SK-N-MC (cell line): ENCODE data around the gene KLHL30.
"Not testable (repeated sequence)": the region's sequence is repeated elsewhere in the genome, so short reads cannot be mapped to it uniquely, and the experiment has no call there.

Source experiments
- DNase-seq: peaks from one replicate; pipeline ENCODE4 v3.0.0-alpha.2; 2011; ENCODE audit warnings: low read depth, low spot score
- H3K27ac ChIP-seq: fragments of 200-600 bp; sonication (generic); 2 replicates; pipeline ENCODE4 v1.5.1; 2016; ENCODE audit warnings: mixed run types
- H3K36me3 ChIP-seq: fragments of 200-600 bp; sonication (generic); 2 replicates; pipeline ENCODE4 v1.6.1; 2017; ENCODE audit warnings: antibody characterized with exemption, low read length, mixed read lengths; ENCODE audit not compliant: insufficient read depth
- H3K4me3 ChIP-seq: fragments of 200-600 bp; sonication (generic); 2 replicates; pipeline ENCODE4 v1.5.1; 2016
- H3K9ac ChIP-seq: fragments of 200-600 bp; sonication (generic); 2 replicates; pipeline ENCODE4 v1.8.0; 2017; ENCODE audit warnings: mixed run types, mixed read lengths; ENCODE audit not compliant: insufficient read length
- H3K9me3 ChIP-seq: fragments of 200-600 bp; sonication (generic); 2 replicates; pipeline ENCODE4 v1.6.1; 2017; ENCODE audit warnings: low read depth, mild to moderate bottlenecking, antibody characterized with exemption, low read length, moderate library complexity, mixed read lengths
- EZH2 ChIP-seq: fragments of 200-600 bp; sonication (generic); IDR thresholded peaks from one replicate; pipeline ENCODE4 v1.6.1; 2017; ENCODE audit warnings: antibody characterized with exemption
- FOXP2 ChIP-seq: optimal IDR thresholded peaks from 2 replicates; pipeline ENCODE3; 2011; ENCODE audit warnings: mild to moderate bottlenecking, moderate library complexity; ENCODE audit not compliant: insufficient read depth; ENCODE audit errors: extremely low read length, control extremely low read depth
- POLR2AphosphoS5 ChIP-seq: IDR thresholded peaks from 2 replicates; pipeline ENCODE4 v1.6.1; 2012; ENCODE audit warnings: mild to moderate bottlenecking, low read depth, low read length, borderline replicate concordance

The KLHL30 gene

GRCh38 chr2:238106339-238106697, 32.1 kb upstream of the KLHL30 start:
- Histone ChIP-seq H3K27ac (no peak overlapping the region), H3K9me3 (no peaks in the 10 kb centered on the region), H3K4me3 (no peak overlapping the region), H3K9ac (no peak overlapping the region), H3K36me3 (no peaks in the 10 kb centered on the region)
- no peak for TF ChIP-seq FOXP2
- DNase-seq: no peak

DNA sequence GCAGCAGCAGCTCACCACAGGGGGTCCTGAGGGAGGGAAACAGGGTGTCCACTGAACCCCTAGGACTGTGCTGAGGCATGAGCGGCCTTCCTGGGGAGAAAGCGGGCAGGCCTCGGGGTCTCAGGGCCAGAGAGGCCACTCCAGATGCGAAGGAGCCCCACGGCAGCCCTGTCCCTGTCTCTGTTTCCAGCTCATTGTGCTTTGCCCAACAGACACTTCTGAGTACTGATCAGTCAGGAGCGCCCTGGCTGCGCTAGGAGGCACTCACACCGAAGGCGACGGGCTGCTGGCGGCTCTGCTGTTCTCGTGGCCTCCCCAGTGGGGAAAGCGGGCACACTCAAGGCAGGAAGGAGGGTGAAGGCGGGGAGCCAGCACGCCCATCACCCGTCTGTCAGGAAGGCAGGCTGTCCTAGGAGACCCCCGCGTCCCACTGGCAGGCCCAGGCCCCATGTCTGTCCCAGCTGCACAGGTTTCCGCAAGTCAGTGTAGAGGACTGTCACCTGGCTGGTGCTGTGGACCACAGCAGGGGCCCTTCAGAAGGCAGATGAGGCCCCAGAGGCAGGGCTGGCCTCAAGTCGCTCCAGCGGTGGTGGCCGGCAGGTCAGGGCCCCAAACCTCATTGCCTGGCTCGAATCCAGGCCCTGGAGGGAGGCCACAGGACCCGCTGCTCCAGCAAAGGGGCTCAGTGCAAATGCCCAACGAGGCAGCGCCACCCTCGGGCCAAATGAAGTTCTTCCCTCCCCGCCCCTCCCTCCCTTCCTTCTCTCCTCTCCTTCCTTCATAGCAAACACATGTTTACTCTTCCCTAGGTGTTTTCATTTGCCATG, 31.6 kb upstream of the KLHL30 start:
- no peaks in the 10 kb centered on the region for H3K36me3 ChIP-seq
- H3K9me3 ChIP-seq: no peaks in the 10 kb centered on the region
- DNase-seq: no peak
- no peak overlapping the region for H3K9ac ChIP-seq
- no peak overlapping the region for H3K4me3 ChIP-seq
- no peak for TF ChIP-seq FOXP2
- no peak for TF ChIP-seq POLR2AphosphoS5
- no peak for TF ChIP-seq EZH2
- no peak overlapping the region for H3K27ac ChIP-seq

DNA sequence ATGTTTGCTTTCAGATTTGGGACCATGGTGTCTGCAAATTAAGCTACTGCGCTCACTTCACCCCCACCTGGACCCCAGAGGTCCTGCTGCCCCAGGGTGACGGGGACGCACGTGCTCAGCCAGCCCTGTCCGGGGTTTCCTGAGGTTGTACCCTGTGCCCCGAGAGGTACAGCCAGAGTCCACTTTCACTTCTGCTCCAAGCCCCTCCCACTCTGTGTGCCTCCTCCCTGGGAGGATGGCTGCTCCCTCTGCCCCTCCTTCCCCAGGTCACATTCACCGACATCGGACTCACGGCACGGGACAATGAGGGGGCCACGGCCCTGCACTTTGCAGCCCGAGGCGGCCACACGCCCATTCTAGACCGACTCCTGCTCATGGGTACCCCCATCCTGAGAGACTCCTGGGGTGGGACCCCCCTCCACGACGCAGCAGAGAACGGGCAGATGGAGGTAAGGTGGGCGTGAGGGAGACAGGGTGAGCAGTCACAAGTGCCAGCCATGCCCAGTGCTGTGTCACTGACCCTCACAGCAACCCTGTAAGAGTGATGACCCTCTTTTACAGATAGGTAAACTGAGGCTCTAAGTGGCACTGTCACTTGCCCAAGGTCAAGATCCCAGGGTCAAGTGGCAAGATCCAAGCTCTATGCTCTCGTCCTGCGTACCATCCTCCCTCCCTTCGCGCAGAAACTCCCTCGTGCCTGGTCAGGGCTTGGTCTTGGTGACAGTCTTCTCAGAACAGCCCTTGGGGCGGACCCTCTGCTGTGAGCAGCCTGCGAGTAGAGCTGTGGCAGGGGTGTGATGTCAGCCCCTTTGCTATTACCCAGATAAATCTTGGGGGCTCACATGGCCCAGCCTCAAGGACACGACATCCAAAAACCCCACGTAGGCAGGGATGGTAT, 30.7 kb upstream of the KLHL30 start:
- H3K27ac ChIP-seq: no peak overlapping the region
- H3K4me3 ChIP-seq: no peak overlapping the region
- no peak for DNase-seq
- H3K9ac ChIP-seq: no peak overlapping the region
- H3K36me3 ChIP-seq: no peaks in the 10 kb centered on the region
- H3K9me3 ChIP-seq: 0 out of 2 replicates have a peak, but pooled peaks cover 4% of the 10 kb centered on the region
- TF ChIP-seq EZH2 (no peak), FOXP2 (no peak), POLR2AphosphoS5 (no peak)

GRCh38 chr2:238108423-238109183, 29.9 kb upstream of the KLHL30 start:
- H3K27ac ChIP-seq: peak overlapping the region; percentile 62
- H3K4me3 ChIP-seq: no peak overlapping the region
- no peak for DNase-seq
- no peak overlapping the region for H3K9ac ChIP-seq
- H3K36me3 ChIP-seq: no peaks in the 10 kb centered on the region
- H3K9me3 ChIP-seq: 0 out of 2 replicates have a peak, but pooled peaks cover 4% of the 10 kb centered on the region
- TF ChIP-seq FOXP2: no peak
- TF ChIP-seq EZH2: no peak
- TF ChIP-seq POLR2AphosphoS5: no peak

- TF ChIP-seq FOXP2: no peak
- TF ChIP-seq EZH2: no peak
- TF ChIP-seq POLR2AphosphoS5: no peak
- Histone ChIP-seq H3K9ac (no peak overlapping the region), H3K4me3 (no peak overlapping the region), H3K27ac (no peak overlapping the region), H3K9me3 (0 out of 2 replicates have a peak, but pooled peaks cover 4% of the 10 kb centered on the region), H3K36me3 (no peaks in the 10 kb centered on the region)
- DNase-seq: no peak
These were observed 24.9 kb upstream of the KLHL30 start for GRCh38 chr2:238113611-238114010.

- no peak for DNase-seq
- no peak for TF ChIP-seq EZH2
- no peak for TF ChIP-seq POLR2AphosphoS5
- TF ChIP-seq FOXP2: no peak
- no peaks in the 10 kb centered on the region for H3K36me3 ChIP-seq
- no peak overlapping the region for H3K9ac ChIP-seq
- H3K4me3 ChIP-seq: no peak overlapping the region
- 0 out of 2 replicates have a peak, but pooled peaks cover 4% of the 10 kb centered on the region for H3K9me3 ChIP-seq
- no peak overlapping the region for H3K27ac ChIP-seq
These were observed 24.1 kb upstream of the KLHL30 start for GRCh38 chr2:238114331-238114841.

DNA sequence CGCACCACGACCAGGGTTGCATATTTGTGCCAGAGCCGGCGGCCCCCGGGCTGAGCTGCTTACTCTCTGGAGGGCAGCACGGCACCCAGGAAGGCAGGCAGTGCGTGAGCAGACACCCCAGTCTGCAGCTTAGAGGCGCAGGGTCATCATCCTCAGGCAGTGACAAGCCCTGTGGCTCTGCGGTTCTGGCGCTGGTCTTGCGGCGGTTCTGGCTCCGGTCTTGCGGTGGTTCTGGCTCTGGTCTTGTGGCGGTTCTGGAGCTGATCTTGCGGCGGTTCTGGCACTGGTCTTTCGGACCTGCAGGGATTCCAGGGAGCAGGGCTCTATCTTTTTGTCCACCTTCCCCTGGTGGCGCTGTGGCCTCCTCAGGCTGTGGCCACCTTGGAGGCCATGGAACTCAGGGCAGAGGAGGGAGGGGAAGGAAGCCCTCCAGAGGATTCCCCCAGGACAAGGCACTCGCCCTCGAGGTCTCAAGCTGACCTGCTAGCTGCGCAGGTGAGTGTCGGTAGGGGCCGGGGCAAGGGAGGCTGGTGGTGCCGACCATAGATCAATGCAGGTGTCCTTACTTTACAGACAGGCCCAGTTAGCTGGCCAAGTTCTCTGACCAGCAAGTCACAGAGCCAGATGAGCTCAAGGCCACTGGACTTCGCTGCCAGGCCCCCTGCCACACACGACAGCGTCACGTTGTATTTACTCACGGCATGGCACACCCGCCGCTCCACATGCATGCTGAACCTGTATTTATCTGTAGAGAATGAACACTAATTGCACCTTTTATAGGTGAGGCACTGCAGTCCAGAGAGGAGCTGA, 23.4 kb upstream of the KLHL30 start:
- Histone ChIP-seq H3K9me3 (0 out of 2 replicates have a peak, but pooled peaks cover 4% of the 10 kb centered on the region), H3K27ac (no peak overlapping the region), H3K4me3 (no peak overlapping the region), H3K36me3 (no peaks in the 10 kb centered on the region), H3K9ac (no peak overlapping the region)
- TF ChIP-seq EZH2 (no peak), POLR2AphosphoS5 (no peak), FOXP2 (no peak)
- DNase-seq: no peak

DNA sequence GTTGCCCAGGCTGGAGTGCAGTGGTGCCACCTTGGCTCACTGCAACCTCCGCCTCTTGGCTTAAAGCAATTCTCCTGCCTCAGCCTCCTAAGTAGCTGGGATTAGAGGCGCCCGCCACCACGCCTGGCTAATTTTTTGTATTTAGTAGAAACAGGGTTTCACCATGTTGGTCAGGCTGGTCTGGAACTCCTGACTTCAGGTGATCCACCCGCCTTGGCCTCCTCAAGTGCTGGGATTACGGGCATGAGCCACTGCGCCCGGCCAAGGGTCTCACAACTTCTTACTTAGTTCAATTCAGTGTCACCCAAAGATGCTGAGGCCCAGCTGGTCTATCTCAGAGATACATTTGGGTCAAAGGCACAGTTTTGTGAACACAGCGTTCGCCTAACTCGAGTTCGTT, 22.8 kb upstream of the KLHL30 start:
- H3K36me3 ChIP-seq, H3K9me3 ChIP-seq, H3K9ac ChIP-seq, H3K4me3 ChIP-seq, DNase-seq, H3K27ac ChIP-seq: not testable (repeated sequence)
